Measurements from ENCODE around the gene RBM15. TPM values are rescaled to one million over a fixed set of nuclear protein-coding genes. Genes with fewer than 3 reads are reported as not detected.

The RBM15 gene
- total RNA-seq, 4 donors from 2014 or later = 40.9 to 49.0 (median 45.3) TPM

DNA sequence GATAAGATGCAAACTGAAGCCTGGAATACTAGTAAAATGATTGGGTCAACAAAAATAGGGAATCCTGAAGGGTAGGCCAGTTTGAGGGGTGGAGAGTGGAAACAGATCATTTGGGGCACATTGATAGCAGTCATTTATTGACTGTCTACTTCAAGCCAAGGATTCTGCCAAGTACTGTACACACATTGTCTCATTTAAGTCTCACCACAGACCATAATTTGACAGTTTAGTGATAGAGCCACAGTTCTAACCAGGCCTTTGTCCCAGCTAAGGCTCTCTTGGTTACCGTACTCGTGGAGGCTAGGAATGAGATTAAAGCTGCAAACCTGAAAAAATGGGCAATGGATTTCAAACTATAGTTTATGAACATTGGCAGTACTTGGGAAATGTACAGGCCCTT lies 11.2 kb downstream of the RBM15 start:
- peaks cover 0 to 18% (median 0%) of the 10 kb centered on the region in 3 donors for H3K36me3 ChIP-seq
- DNase-seq (ENCODE audit: low spot score in 2 of 2) = no peak
- H3K27me3 ChIP-seq = no peaks in the 10 kb centered on the region
- no peak for TF ChIP-seq POLR2A (IDR thresholded peaks at IDR 0.05)
- TF ChIP-seq EP300 (IDR thresholded peaks at IDR 0.05) = no peak
- TF ChIP-seq, protein P1, sequence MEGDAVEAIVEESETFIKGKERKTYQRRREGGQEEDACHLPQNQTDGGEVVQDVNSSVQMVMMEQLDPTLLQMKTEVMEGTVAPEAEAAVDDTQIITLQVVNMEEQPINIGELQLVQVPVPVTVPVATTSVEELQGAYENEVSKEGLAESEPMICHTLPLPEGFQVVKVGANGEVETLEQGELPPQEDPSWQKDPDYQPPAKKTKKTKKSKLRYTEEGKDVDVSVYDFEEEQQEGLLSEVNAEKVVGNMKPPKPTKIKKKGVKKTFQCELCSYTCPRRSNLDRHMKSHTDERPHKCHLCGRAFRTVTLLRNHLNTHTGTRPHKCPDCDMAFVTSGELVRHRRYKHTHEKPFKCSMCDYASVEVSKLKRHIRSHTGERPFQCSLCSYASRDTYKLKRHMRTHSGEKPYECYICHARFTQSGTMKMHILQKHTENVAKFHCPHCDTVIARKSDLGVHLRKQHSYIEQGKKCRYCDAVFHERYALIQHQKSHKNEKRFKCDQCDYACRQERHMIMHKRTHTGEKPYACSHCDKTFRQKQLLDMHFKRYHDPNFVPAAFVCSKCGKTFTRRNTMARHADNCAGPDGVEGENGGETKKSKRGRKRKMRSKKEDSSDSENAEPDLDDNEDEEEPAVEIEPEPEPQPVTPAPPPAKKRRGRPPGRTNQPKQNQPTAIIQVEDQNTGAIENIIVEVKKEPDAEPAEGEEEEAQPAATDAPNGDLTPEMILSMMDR (IDR thresholded peaks at IDR 0.05) = no peak
- H3K27ac ChIP-seq = no peak overlapping the region
- H3K4me1 ChIP-seq = peaks cover 0 to 69% (median 38%) of the 10 kb centered on the region in 4 donors
- no peak overlapping the region for H3K4me3 ChIP-seq
- WGBS, 2 donors = 73 to 80% methylated on average over 2 of the region's 2 CpGs
- no peaks in the 10 kb centered on the region for H3K9me3 ChIP-seq

DNA sequence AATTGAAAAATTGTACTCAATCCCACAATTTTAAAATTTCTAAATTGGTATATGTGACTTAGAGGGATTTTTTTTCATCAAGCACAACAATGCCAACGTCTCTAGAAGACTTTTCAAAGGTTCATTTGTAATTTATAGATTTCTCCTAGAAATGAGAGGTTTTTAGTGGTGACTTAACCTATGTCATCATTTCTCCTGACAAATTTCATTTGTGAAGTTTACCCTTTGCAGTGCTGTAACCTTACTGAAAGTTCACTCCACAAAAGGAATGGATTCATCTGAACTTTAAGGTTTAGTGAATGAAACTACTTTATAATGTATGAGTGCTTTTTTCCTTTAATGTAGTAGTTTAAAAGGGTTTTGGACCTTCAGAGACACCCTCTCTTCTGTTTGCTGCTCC lies 16.1 kb downstream of the RBM15 start:
- no peaks in the 10 kb centered on the region for H3K27me3 ChIP-seq
- no peaks in the 10 kb centered on the region for H3K9me3 ChIP-seq
- no peak overlapping the region for H3K4me3 ChIP-seq
- H3K4me1 ChIP-seq = peaks cover 0 to 35% (median 2%) of the 10 kb centered on the region in 4 donors
- H3K27ac ChIP-seq = no peak overlapping the region
- TF ChIP-seq EP300 (IDR thresholded peaks at IDR 0.05) (no peak), POLR2A (IDR thresholded peaks at IDR 0.05) (no peak)
- TF ChIP-seq, protein P1 (IDR thresholded peaks at IDR 0.05) = no peak
- peaks cover 0 to 26% (median 3%) of the 10 kb centered on the region in 3 donors for H3K36me3 ChIP-seq
- WGBS, 2 donors = 33 to 49% methylated on average over 1 of the region's 1 CpG
- no peak for DNase-seq (ENCODE audit: low spot score in 2 of 2)

DNA sequence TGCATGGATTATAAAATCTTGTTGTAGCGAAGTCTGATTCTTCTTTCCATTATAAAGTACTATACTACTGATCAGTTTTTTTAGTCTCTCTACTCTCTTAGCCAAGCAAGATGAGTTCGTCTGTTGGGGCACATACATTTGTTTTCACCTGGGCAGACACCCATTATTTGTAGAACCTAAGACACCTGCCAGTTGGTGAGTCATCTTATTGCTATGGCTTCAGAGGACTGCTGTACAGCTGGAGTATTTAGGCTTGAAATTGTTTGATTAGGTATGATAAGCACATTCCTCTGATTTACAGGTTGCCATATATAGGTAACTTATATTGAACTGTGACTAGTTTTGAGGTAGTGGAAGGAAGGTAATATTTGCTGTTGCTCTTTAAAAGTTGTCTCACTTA lies 17.2 kb downstream of the RBM15 start:
- Histone ChIP-seq H3K4me3 (no peak overlapping the region), H3K36me3 (peaks cover 0 to 26% (median 3%) of the 10 kb centered on the region in 3 donors), H3K4me1 (peaks cover 0 to 26% (median 0%) of the 10 kb centered on the region in 4 donors), H3K9me3 (no peaks in the 10 kb centered on the region), H3K27me3 (no peaks in the 10 kb centered on the region), H3K27ac (no peak overlapping the region)
- WGBS, 2 donors = 83 to 87% methylated on average over 2 of the region's 2 CpGs
- no peak for DNase-seq (ENCODE audit: low spot score in 2 of 2)
- TF ChIP-seq EP300 (IDR thresholded peaks at IDR 0.05) = no peak
- TF ChIP-seq, protein P1 (IDR thresholded peaks at IDR 0.05) = no peak
- TF ChIP-seq POLR2A (IDR thresholded peaks at IDR 0.05) = no peak

DNA sequence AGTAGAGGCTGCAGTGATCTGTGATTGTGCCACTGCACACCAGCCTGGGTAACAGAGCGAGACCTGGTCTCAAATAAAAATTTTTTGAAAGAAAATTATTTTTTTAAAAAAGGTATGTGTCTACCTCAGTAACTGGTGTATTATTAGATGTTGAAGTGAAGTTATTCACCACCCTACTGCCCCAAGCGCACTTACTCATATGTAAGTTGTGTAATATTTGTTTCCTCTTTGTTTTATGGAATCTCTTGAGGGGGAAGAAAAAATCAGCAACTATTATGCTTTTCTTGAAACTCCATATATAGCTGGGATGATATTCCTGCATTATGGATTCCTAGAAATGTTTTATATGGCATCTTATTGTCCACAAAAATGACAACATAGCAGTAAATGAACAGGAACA lies 21.3 kb downstream of the RBM15 start:
- Histone ChIP-seq H3K4me3 (no peak overlapping the region), H3K27ac (no peak overlapping the region), H3K36me3 (peaks cover 0 to 46% (median 3%) of the 10 kb centered on the region in 3 donors), H3K27me3 (no peaks in the 10 kb centered on the region), H3K4me1 (peaks cover 0 to 9% (median 0%) of the 10 kb centered on the region in 4 donors), H3K9me3 (no peaks in the 10 kb centered on the region)
- WGBS, 2 donors = 94 to 96% methylated on average over 2 of the region's 2 CpGs
- TF ChIP-seq POLR2A (IDR thresholded peaks at IDR 0.05) (no peak), EP300 (IDR thresholded peaks at IDR 0.05) (no peak)
- TF ChIP-seq, protein P1 (IDR thresholded peaks at IDR 0.05) = no peak
- DNase-seq (ENCODE audit: low spot score in 2 of 2) = no peak

DNA sequence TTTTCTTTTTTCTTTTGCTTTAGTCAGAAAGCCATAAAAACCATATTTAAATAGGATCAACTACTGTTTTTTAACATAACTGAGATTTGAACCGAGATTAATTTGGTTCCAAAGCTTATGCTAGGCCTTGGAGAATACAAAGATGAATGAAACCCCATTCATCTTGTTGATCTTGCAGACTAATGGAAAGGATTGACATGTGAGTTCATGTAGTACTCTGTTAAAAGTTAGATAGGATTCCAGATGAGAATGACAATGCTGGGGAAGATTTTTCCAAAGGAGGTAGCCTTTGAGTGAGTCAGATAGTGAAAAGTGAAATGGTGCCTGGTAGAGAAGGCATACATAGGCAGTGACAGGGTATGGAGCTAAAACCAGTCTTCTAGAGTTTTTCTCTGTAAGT lies 22.7 kb downstream of the RBM15 start:
- DNase-seq (ENCODE audit: low spot score in 2 of 2) = no peak
- peaks cover 0 to 44% (median 3%) of the 10 kb centered on the region in 3 donors for H3K36me3 ChIP-seq
- H3K9me3 ChIP-seq = no peaks in the 10 kb centered on the region
- H3K27me3 ChIP-seq = no peaks in the 10 kb centered on the region
- H3K27ac ChIP-seq = no peak overlapping the region
- TF ChIP-seq, protein P1 (IDR thresholded peaks at IDR 0.05) = no peak
- TF ChIP-seq POLR2A (IDR thresholded peaks at IDR 0.05) (no peak), EP300 (IDR thresholded peaks at IDR 0.05) (no peak)
- 46 to 53% methylated on average over 1 of the region's 1 CpG for WGBS, 2 donors
- H3K4me1 ChIP-seq = peaks cover 0 to 8% (median 0%) of the 10 kb centered on the region in 4 donors
- no peak overlapping the region for H3K4me3 ChIP-seq
